ENCODE measurements around the gene EML1.

Gene EML1

GRCh38 chr14:99793213-99794150 is at the start of gene EML1:
TSS of gene EML1 (plus strand) at chr14:99793413. CDS start at chr14:99793477, 64 bp downstream.
- peak; percentile 66 to 86 for DNase-seq

GRCh38 chr14:99744199-99744872 is 48.9 kb upstream of the EML1 start:
- DNase-seq: peak in 1 of 2 experiments; percentile 26

- no peak for DNase-seq
These were observed 48.4 kb upstream of the EML1 start for GRCh38 chr14:99744873-99745224.

- no peak for DNase-seq
These were observed 47.8 kb upstream of the EML1 start for GRCh38 chr14:99745307-99745951.

GRCh38 chr14:99747167-99747566 is 46.0 kb upstream of the EML1 start:
- no peak for DNase-seq

GRCh38 chr14:99747582-99748330 is 45.5 kb upstream of the EML1 start:
- no peak for DNase-seq

- DNase-seq: no peak
These were observed 44.7 kb upstream of the EML1 start for GRCh38 chr14:99748529-99748928.

- no peak for DNase-seq
These were observed 44.1 kb upstream of the EML1 start for GRCh38 chr14:99749142-99749541.

- DNase-seq: no peak
These were observed 43.2 kb upstream of the EML1 start for GRCh38 chr14:99749763-99750715.

GRCh38 chr14:99750746-99751450 is 42.3 kb upstream of the EML1 start:
- no peak for DNase-seq

- no peak for DNase-seq
These were observed 41.4 kb upstream of the EML1 start for GRCh38 chr14:99751539-99752485.

- DNase-seq: no peak
These were observed 40.6 kb upstream of the EML1 start for GRCh38 chr14:99752486-99753121.

GRCh38 chr14:99753225-99754140 is 39.7 kb upstream of the EML1 start:
- DNase-seq: no peak

- DNase-seq: no peak
These were observed 38.8 kb upstream of the EML1 start for GRCh38 chr14:99754141-99755067.

- no peak for DNase-seq
These were observed 38.2 kb upstream of the EML1 start for GRCh38 chr14:99755068-99755405.

- DNase-seq: no peak
These were observed 37.3 kb upstream of the EML1 start for GRCh38 chr14:99755629-99756603.

All from NCI-H1930 (cell line).